Measurements from ENCODE around the gene MRPL2. TPM values are rescaled to one million over a fixed set of nuclear protein-coding genes. Genes with fewer than 3 reads are reported as not detected.

MRPL2 gene
- total and polyA plus RNA-seq, 8 donors = 35.2 to 48.0 (median 40.5) TPM

GRCh38 chr6:43006251-43006650 lies 53.0 kb downstream of the MRPL2 start:
- H3K9me3 ChIP-seq = no peaks in the 10 kb centered on the region
- ATAC-seq (no peak), DNase-seq (peak in 1 of 4 donors; percentile 45)
- intact Hi-C loops (cut with DNase I) = no loop called here
- no peak for TF ChIP-seq CTCF (IDR thresholded peaks at IDR 0.05)
- no peak overlapping the region for H3K27ac ChIP-seq
- H3K36me3 ChIP-seq = peaks cover 0 to 61% of the 10 kb centered on the region in 2 donors
- H3K27me3 ChIP-seq = no peaks in the 10 kb centered on the region
- H3K4me3 ChIP-seq = no peak overlapping the region
- H3K4me1 ChIP-seq = no peaks in the 10 kb centered on the region

GRCh38 chr6:43005844-43006243 lies 53.4 kb downstream of the MRPL2 start:
- TF ChIP-seq CTCF (IDR thresholded peaks at IDR 0.05) = no peak
- no peak for ATAC-seq
- H3K9me3 ChIP-seq = no peaks in the 10 kb centered on the region
- H3K4me3 ChIP-seq = no peak overlapping the region
- intact Hi-C loops (cut with DNase I) = no loop called here
- H3K36me3 ChIP-seq = peaks cover 0 to 57% of the 10 kb centered on the region in 2 donors
- peak in 1 of 4 donors; percentile 17 for DNase-seq
- no peaks in the 10 kb centered on the region for H3K4me1 ChIP-seq
- H3K27ac ChIP-seq = no peak overlapping the region
- H3K27me3 ChIP-seq = no peaks in the 10 kb centered on the region

Other genes starting within 250 kb of the MRPL2 start
- 10 to 100 TPM; 64.6 to 77.8 TPM for gene RPL7L1, start 179.8 kb downstream of the MRPL2 start, total RNA-seq
- gene RPL7L1, start 179.8 kb downstream of the MRPL2 start, polyA plus RNA-seq (ENCODE audit: insufficient read length in 6 of 6) = 100 to 1,000 TPM in 5 of 6 donors, 10 to 100 TPM in 1; 98.0 to 122 (median 116) TPM
- gene PTCRA, start 143.4 kb downstream of the MRPL2 start, total RNA-seq = 1 to 10 TPM; 2.0 to 2.1 TPM
- under 1 TPM in 5 of 6 donors, not detected in 1; 0.38 to 0.79 (median 0.58) TPM for gene PTCRA, start 143.4 kb downstream of the MRPL2 start, polyA plus RNA-seq (ENCODE audit: insufficient read length in 6 of 6)
- 10 to 100 TPM; 71.4 to 74.1 TPM for gene CNPY3, start 130.0 kb downstream of the MRPL2 start, total RNA-seq
- 10 to 100 TPM; 59.2 to 72.1 (median 63.2) TPM for gene CNPY3, start 130.0 kb downstream of the MRPL2 start, polyA plus RNA-seq (ENCODE audit: insufficient read length in 6 of 6)
- 1 to 10 TPM in 1 of 2 donors, under 1 TPM in 1; 0.86 to 1.0 TPM for gene GNMT, start 98.7 kb downstream of the MRPL2 start, total RNA-seq
- gene GNMT, start 98.7 kb downstream of the MRPL2 start, polyA plus RNA-seq (ENCODE audit: insufficient read length in 6 of 6) = 1 to 10 TPM in 2 of 6 donors, under 1 TPM in 4; 0.79 to 2.3 (median 0.96) TPM
- 10 to 100 TPM; 23.2 to 25.2 TPM for gene PEX6, start 80.3 kb downstream of the MRPL2 start, total RNA-seq
- gene PEX6, start 80.3 kb downstream of the MRPL2 start, polyA plus RNA-seq (ENCODE audit: insufficient read length in 6 of 6) = 10 to 100 TPM; 15.2 to 27.1 (median 18.1) TPM
- gene PPP2R5D, start 74.9 kb downstream of the MRPL2 start, total RNA-seq = 10 to 100 TPM; 30.0 to 35.0 TPM
- gene PPP2R5D, start 74.9 kb downstream of the MRPL2 start, polyA plus RNA-seq (ENCODE audit: insufficient read length in 6 of 6) = 10 to 100 TPM; 56.8 to 76.3 (median 63.3) TPM
- 10 to 100 TPM; 42.7 to 52.1 TPM for gene MEA1, start 45.5 kb downstream of the MRPL2 start, total RNA-seq
- 10 to 100 TPM; 73.4 to 82.6 (median 77.5) TPM for gene MEA1, start 45.5 kb downstream of the MRPL2 start, polyA plus RNA-seq (ENCODE audit: insufficient read length in 6 of 6)
- gene KLHDC3, start 45.2 kb downstream of the MRPL2 start, total RNA-seq = 10 to 100 TPM; 50.5 to 65.4 TPM
- 100 to 1,000 TPM in 3 of 6 donors, 10 to 100 TPM in 3; 95.3 to 110 (median 103) TPM for gene KLHDC3, start 45.2 kb downstream of the MRPL2 start, polyA plus RNA-seq (ENCODE audit: insufficient read length in 6 of 6)
- 10 to 100 TPM; 43.3 to 53.5 TPM for gene RRP36, start 37.8 kb downstream of the MRPL2 start, total RNA-seq
- gene RRP36, start 37.8 kb downstream of the MRPL2 start, polyA plus RNA-seq (ENCODE audit: insufficient read length in 6 of 6) = 10 to 100 TPM; 48.0 to 55.2 (median 50.2) TPM
- 10 to 100 TPM; 22.0 to 28.4 TPM for gene CUL7, start 5.6 kb downstream of the MRPL2 start, total RNA-seq
- 10 to 100 TPM; 42.0 to 54.3 (median 43.6) TPM for gene CUL7, start 5.6 kb downstream of the MRPL2 start, polyA plus RNA-seq (ENCODE audit: insufficient read length in 6 of 6)
- gene KLC4, start 197 bp upstream of the MRPL2 start, total RNA-seq = 10 to 100 TPM; 20.2 to 38.8 TPM
- 10 to 100 TPM; 44.5 to 55.6 (median 53.3) TPM for gene KLC4, start 197 bp upstream of the MRPL2 start, polyA plus RNA-seq (ENCODE audit: insufficient read length in 6 of 6)
- gene PTK7, start 16.9 kb upstream of the MRPL2 start, total RNA-seq = 100 to 1,000 TPM in 1 of 2 donors, 10 to 100 TPM in 1; 89.2 to 179 TPM
- gene PTK7, start 16.9 kb upstream of the MRPL2 start, polyA plus RNA-seq (ENCODE audit: insufficient read length in 6 of 6) = 100 to 1,000 TPM; 274 to 312 (median 289) TPM
- gene SRF, start 111.8 kb upstream of the MRPL2 start, total RNA-seq = 10 to 100 TPM; 31.8 to 36.3 TPM
- gene SRF, start 111.8 kb upstream of the MRPL2 start, polyA plus RNA-seq (ENCODE audit: insufficient read length in 6 of 6) = 10 to 100 TPM; 20.2 to 33.5 (median 30.1) TPM
- gene CUL9, start 122.8 kb upstream of the MRPL2 start, total RNA-seq = 10 to 100 TPM; 36.1 to 37.3 TPM
- gene CUL9, start 122.8 kb upstream of the MRPL2 start, polyA plus RNA-seq (ENCODE audit: insufficient read length in 6 of 6) = 10 to 100 TPM; 35.9 to 55.1 (median 42.3) TPM
- 10 to 100 TPM; 47.3 to 49.6 TPM for gene DNPH1, start 170.0 kb upstream of the MRPL2 start, total RNA-seq
- 10 to 100 TPM; 26.4 to 43.4 (median 31.9) TPM for gene DNPH1, start 170.0 kb upstream of the MRPL2 start, polyA plus RNA-seq (ENCODE audit: insufficient read length in 6 of 6)
- under 1 TPM; 0.08 to 0.26 TPM for gene TTBK1, start 184.0 kb upstream of the MRPL2 start, total RNA-seq
- under 1 TPM; 0.42 to 0.94 (median 0.77) TPM for gene TTBK1, start 184.0 kb upstream of the MRPL2 start, polyA plus RNA-seq (ENCODE audit: insufficient read length in 6 of 6)
- not detected for gene SLC22A7, start 238.8 kb upstream of the MRPL2 start, total RNA-seq
- gene SLC22A7, start 238.8 kb upstream of the MRPL2 start, polyA plus RNA-seq (ENCODE audit: insufficient read length in 6 of 6) = under 1 TPM in 5 of 6 donors, not detected in 1; 0.07 to 0.28 (median 0.20) TPM
- 1 to 10 TPM in 1 of 2 donors, under 1 TPM in 1; 0.52 to 1.1 TPM for gene CRIP3, start 249.4 kb upstream of the MRPL2 start, total RNA-seq
- gene CRIP3, start 249.4 kb upstream of the MRPL2 start, polyA plus RNA-seq (ENCODE audit: insufficient read length in 6 of 6) = 1 to 10 TPM; 2.9 to 7.6 (median 4.7) TPM

Data from left lung (tissue), 10 donors.